Fibroblast of pulmonary artery (primary cell): ENCODE results near the gene SEC24B.
A peak's percentile ranks its signal among the peaks of the same experiment; 100 is the strongest.

Experiments
- DNase-seq: peaks from one replicate; pipeline ENCODE4 v3.0.0-alpha.2; 2010; ENCODE audit warnings: low read depth
- H3K4me3 ChIP-seq: replicated peaks from 2 replicates; pipeline ENCODE4 v1.5.1; 2011; ENCODE audit warnings: low read depth, mild to moderate bottlenecking, control low read depth, low read length, moderate library complexity
- TF ChIP-seq, protein P1 (sequence below): IDR thresholded peaks from 2 replicates; pipeline ENCODE4 v1.5.1; 2011; ENCODE audit warnings: mild to moderate bottlenecking, control low read depth, low read length, inconsistent platforms; ENCODE audit errors: missing control alignments

Gene SEC24B

DNA sequence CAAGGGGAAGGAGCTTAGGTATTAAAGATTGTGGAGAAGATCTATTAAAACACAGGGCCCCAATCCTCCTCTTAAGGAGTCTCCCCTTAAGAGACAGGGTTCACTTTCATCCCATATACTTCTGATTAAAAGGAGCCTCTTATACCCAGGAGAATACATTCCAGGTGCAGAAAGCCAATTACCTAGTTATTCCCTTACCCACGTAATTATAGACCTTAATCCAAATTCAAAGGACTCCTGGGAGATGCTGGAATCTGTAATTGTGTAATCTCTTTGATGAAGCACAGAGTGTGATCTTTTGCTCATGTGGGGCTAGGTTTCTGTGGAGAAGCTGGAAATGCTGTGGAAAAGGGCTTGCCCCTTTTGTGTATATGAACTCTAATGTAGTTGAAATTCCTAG lies 1.4 kb upstream of the SEC24B start:
- TF ChIP-seq, protein P1, sequence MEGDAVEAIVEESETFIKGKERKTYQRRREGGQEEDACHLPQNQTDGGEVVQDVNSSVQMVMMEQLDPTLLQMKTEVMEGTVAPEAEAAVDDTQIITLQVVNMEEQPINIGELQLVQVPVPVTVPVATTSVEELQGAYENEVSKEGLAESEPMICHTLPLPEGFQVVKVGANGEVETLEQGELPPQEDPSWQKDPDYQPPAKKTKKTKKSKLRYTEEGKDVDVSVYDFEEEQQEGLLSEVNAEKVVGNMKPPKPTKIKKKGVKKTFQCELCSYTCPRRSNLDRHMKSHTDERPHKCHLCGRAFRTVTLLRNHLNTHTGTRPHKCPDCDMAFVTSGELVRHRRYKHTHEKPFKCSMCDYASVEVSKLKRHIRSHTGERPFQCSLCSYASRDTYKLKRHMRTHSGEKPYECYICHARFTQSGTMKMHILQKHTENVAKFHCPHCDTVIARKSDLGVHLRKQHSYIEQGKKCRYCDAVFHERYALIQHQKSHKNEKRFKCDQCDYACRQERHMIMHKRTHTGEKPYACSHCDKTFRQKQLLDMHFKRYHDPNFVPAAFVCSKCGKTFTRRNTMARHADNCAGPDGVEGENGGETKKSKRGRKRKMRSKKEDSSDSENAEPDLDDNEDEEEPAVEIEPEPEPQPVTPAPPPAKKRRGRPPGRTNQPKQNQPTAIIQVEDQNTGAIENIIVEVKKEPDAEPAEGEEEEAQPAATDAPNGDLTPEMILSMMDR = no peak
- peak overlapping the region; percentile 70 for H3K4me3 ChIP-seq
- no peak for DNase-seq

DNA sequence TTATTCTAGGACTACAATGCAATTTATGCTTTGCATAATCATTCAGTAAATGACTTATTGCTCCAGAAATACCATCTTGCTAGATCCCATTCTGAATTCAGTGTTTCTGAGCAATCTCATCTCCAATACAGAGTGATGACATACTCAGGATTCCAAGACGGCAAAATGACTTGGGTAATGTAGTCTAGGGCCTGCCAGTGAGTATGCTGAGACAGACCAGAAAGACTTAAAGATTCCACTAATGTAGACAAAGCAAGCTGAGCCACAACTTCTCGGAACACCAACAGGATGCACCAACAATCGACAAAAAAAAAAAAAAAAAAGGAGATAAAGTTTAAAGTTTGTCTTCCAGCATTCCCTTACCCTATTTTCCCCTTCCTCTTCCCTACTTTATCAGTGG lies 919 bp upstream of the SEC24B start:
- H3K4me3 ChIP-seq = peak overlapping the region; percentile 70
- TF ChIP-seq, protein P1 = no peak
- DNase-seq = peak; percentile 83

DNA sequence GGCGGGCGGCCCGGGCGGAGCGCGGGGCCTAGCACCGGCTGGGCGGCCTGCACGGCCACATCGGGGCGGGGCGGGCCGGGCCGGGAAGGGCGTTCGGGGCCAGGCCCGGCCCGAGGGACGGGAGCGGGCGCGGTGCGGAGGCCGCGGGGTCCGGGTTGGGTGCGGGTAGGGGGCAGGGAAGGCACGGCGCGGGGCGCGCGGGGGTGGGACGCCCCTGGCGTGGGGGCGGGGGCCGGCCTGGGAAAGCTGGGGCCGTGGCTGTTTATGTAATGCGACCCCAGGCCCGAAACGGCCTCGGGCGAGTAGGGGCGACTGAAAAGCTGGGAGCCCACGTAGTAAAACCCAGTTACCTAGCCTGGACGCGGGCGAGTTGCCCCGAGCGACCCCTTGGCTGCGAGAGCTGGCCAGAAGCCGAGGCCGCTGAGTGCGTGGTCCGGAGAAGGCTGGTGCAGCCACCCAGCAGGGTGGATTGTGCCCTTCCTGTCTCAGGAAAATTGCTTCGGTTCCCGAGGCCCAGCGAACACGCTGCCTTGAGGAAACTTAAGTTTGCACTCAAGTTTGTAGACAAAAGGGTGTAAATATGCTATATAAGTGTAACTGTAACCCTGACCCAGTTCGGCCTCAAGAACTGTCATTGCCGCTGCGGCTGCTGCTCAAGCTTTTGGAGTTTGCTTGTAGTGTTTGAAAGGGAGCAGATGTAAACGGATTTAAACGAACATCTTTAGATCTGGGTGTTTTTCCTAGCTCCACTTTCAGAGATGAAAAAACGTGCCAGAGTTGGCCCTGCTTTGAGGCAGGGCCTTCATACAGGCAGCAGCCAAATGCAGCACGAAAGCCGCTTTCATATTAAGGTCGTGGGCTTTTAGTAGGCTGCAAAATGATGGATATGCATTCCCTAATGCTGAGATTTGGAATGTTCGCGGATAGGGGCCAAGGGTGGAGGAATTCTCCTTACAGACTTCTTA lies 674 bp downstream of the SEC24B start:
- peak overlapping the region; percentile 70 for H3K4me3 ChIP-seq
- TF ChIP-seq, protein P1 = no peak
- peak; percentile 22 for DNase-seq

DNA sequence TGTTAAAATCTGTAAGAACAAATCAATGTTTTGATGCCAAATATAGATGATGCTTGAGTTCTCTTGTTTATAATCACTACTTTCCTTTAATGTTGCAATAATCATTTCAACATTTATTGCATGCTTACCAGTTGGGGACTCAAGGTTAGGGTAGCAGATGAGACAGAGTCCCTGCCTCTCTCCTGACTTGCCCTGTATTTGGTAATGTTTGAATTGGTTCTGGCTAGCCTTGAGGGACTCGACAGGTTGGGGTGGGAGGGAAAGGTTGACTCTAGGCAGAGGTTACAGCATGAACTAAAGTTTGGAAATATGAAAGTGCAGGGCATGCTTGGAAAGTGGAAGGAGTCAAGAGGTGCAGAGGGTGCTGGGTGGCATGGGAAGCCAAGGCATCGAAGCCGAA lies 2.0 kb downstream of the SEC24B start:
- TF ChIP-seq, protein P1 = no peak
- peak overlapping the region; percentile 70 for H3K4me3 ChIP-seq
- DNase-seq = no peak

DNA sequence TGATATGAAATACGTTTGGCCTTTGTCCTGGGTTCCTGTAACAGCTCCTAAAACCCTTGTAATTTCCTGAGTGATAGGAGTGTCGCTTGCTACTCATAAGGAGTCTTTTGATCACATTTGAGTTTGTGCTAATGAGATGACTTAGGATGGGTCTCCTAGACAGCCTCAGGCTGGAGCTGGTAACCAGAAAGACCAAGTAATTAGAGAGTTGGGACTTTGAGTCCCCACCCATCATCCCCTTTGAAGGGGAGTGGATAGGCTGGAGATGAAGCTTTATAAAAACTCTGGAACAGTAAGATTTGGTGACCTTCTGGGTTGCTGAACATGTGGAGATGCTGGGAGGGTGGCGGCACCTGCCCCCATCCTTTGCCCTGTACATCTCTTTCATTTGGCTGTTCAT lies 2.9 kb downstream of the SEC24B start:
- H3K4me3 ChIP-seq = no peak overlapping the region
- TF ChIP-seq, protein P1 = no peak
- DNase-seq = no peak

DNA sequence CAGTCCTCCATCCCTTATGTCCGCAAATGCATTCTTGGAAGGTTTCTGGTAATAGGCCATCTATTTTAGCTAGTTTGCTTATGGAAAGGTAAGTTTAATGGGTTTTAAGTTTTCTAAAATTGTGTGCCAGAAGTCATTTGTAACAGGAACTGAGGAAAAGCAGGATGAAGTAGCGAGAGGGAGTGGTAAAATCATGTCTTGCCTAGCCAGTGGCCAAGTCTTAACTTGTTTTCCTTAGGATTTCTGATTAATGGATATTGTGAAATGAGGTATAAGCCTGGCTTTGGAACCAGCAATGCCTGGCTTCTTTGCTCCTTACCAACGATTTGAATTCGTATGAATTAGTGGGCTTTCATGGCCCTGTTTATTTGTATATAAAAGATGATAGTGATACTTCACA lies 7.3 kb downstream of the SEC24B start:
- TF ChIP-seq, protein P1 = no peak
- no peak overlapping the region for H3K4me3 ChIP-seq
- peak; percentile 27 for DNase-seq
